SJSA1 (cell line): Measurements from ENCODE around the gene FOXA1. TPM values are rescaled to one million over a fixed set of nuclear protein-coding genes. Genes with fewer than 3 reads are reported as not detected.

Source experiments
- DNase-seq, 2 experiments: peaks; one replicate each; pipeline ENCODE4 v3.0.0-alpha.2; 2015 to 2020; ENCODE audit warnings: low spot score in 2 of 2, low read depth in 1 of 2
- H3K27ac ChIP-seq: fragments of 250-450 bp; sonication (Bioruptor Pico); 2 replicates; pipeline ENCODE4 v1.5.1; 2020; ENCODE audit warnings: mild to moderate bottlenecking, moderate library complexity
- H3K27me3 ChIP-seq: fragments of 250-450 bp; sonication (Bioruptor Pico); replicated peaks from 2 replicates; pipeline ENCODE4 v1.5.1; 2020; ENCODE audit warnings: mild to moderate bottlenecking, moderate library complexity
- H3K36me3 ChIP-seq: fragments of 250-450 bp; sonication (Bioruptor Pico); 2 replicates; pipeline ENCODE4 v1.5.1; 2020; ENCODE audit warnings: mild to moderate bottlenecking
- H3K4me1 ChIP-seq: fragments of 250-450 bp; sonication (Bioruptor Pico); replicated peaks from 2 replicates; pipeline ENCODE4 v1.6.1; 2021; ENCODE audit warnings: mild to moderate bottlenecking
- H3K4me3 ChIP-seq: fragments of 250-450 bp; sonication (Bioruptor Pico); 2 replicates; pipeline ENCODE4 v1.5.1; 2020; ENCODE audit warnings: mild to moderate bottlenecking
- H3K9me3 ChIP-seq: fragments of 250-450 bp; sonication (Bioruptor Pico); replicated peaks from 2 replicates; pipeline ENCODE4 v1.5.1; 2020; ENCODE audit warnings: mild to moderate bottlenecking
- total RNA-seq: library from RNA; depleted of rRNA; stranded (reverse); fragments of >200 nt; shearing (Covaris generic); gene quantifications from 2 replicates; pipeline ENCODE4 v1.2.3, GENCODE V29; 2014

Gene FOXA1
- total RNA-seq, 1 experiment from 2014 or later = 0.87 TPM

- Histone ChIP-seq H3K36me3 (no peaks in the 10 kb centered on the region), H3K9me3 (no peaks in the 10 kb centered on the region), H3K4me1 (peaks cover 9% of the 10 kb centered on the region), H3K27me3 (peaks cover 44% of the 10 kb centered on the region), H3K27ac (no peak overlapping the region), H3K4me3 (no peak overlapping the region)
- no peak for DNase-seq
These were observed 3.1 kb upstream of the FOXA1 start for GRCh38 chr14:37597914-37598746.

- Histone ChIP-seq H3K4me1 (peaks cover 9% of the 10 kb centered on the region), H3K9me3 (no peaks in the 10 kb centered on the region), H3K27ac (no peak overlapping the region), H3K27me3 (peaks cover 39% of the 10 kb centered on the region), H3K36me3 (no peaks in the 10 kb centered on the region), H3K4me3 (no peak overlapping the region)
- DNase-seq = no peak
These were observed 2.5 kb upstream of the FOXA1 start for GRCh38 chr14:37597538-37597913.

- Histone ChIP-seq H3K4me1 (peaks cover 9% of the 10 kb centered on the region), H3K9me3 (no peaks in the 10 kb centered on the region), H3K27ac (no peak overlapping the region), H3K4me3 (no peak overlapping the region), H3K36me3 (no peaks in the 10 kb centered on the region), H3K27me3 (peaks cover 33% of the 10 kb centered on the region)
- DNase-seq = no peak
These were observed 1.9 kb upstream of the FOXA1 start for GRCh38 chr14:37596790-37597472.

- H3K27me3 ChIP-seq = peaks cover 23% of the 10 kb centered on the region
- peak overlapping the region; percentile 52 for H3K4me3 ChIP-seq
- H3K27ac ChIP-seq = no peak overlapping the region
- H3K36me3 ChIP-seq = no peaks in the 10 kb centered on the region
- H3K9me3 ChIP-seq = no peaks in the 10 kb centered on the region
- DNase-seq = no peak
- H3K4me1 ChIP-seq = peaks cover 9% of the 10 kb centered on the region
These were observed 966 bp upstream of the FOXA1 start for GRCh38 chr14:37595809-37596621.

GRCh38 chr14:37594238-37594970 lies 645 bp downstream of the FOXA1 start:
- Histone ChIP-seq H3K9me3 (no peaks in the 10 kb centered on the region), H3K36me3 (no peaks in the 10 kb centered on the region), H3K27ac (no peak overlapping the region), H3K27me3 (peaks cover 7% of the 10 kb centered on the region; the same call in 1 of the 2 replicates), H3K4me1 (peaks cover 3% of the 10 kb centered on the region; the same call in 1 of the 2 replicates), H3K4me3 (peak overlapping the region; percentile 52)
- DNase-seq = peak; percentile 65 to 71

GRCh38 chr14:37593511-37594237 lies 1.4 kb downstream of the FOXA1 start:
- H3K4me1 ChIP-seq = peaks cover 3% of the 10 kb centered on the region; the same call in 1 of the 2 replicates
- H3K27ac ChIP-seq = no peak overlapping the region
- H3K27me3 ChIP-seq = peaks cover 7% of the 10 kb centered on the region; the same call in 1 of the 2 replicates
- peak overlapping the region; percentile 52 for H3K4me3 ChIP-seq
- no peak for DNase-seq
- H3K36me3 ChIP-seq = no peaks in the 10 kb centered on the region
- H3K9me3 ChIP-seq = no peaks in the 10 kb centered on the region

- H3K4me3 ChIP-seq = no peak overlapping the region
- H3K27me3 ChIP-seq = peaks cover 7% of the 10 kb centered on the region; the same call in 1 of the 2 replicates
- H3K9me3 ChIP-seq = no peaks in the 10 kb centered on the region
- H3K27ac ChIP-seq = no peak overlapping the region
- no peaks in the 10 kb centered on the region for H3K36me3 ChIP-seq
- H3K4me1 ChIP-seq = peaks cover 3% of the 10 kb centered on the region; the same call in 1 of the 2 replicates
- no peak for DNase-seq
These were observed 2.3 kb downstream of the FOXA1 start for GRCh38 chr14:37592482-37593408.

- DNase-seq = no peak
- Histone ChIP-seq H3K4me1 (peaks cover 3% of the 10 kb centered on the region; the same call in 1 of the 2 replicates), H3K36me3 (no peaks in the 10 kb centered on the region), H3K9me3 (no peaks in the 10 kb centered on the region), H3K4me3 (no peak overlapping the region), H3K27ac (no peak overlapping the region), H3K27me3 (peaks cover 7% of the 10 kb centered on the region; the same call in 1 of the 2 replicates)
These were observed 3.0 kb downstream of the FOXA1 start for GRCh38 chr14:37591941-37592481.

GRCh38 chr14:37591311-37591940 lies 3.6 kb downstream of the FOXA1 start:
- no peak overlapping the region for H3K4me3 ChIP-seq
- H3K27me3 ChIP-seq = peaks cover 6% of the 10 kb centered on the region; the same call in 1 of the 2 replicates
- no peaks in the 10 kb centered on the region for H3K36me3 ChIP-seq
- H3K4me1 ChIP-seq = peaks cover 3% of the 10 kb centered on the region; the same call in 1 of the 2 replicates
- no peak overlapping the region for H3K27ac ChIP-seq
- no peak for DNase-seq
- H3K9me3 ChIP-seq = no peaks in the 10 kb centered on the region

GRCh38 chr14:37590428-37591139 lies 4.5 kb downstream of the FOXA1 start:
- Histone ChIP-seq H3K4me3 (no peak overlapping the region), H3K27me3 (0 out of 2 replicates have a peak, but pooled peaks cover 2% of the 10 kb centered on the region), H3K36me3 (no peaks in the 10 kb centered on the region), H3K27ac (no peak overlapping the region), H3K4me1 (peaks cover 3% of the 10 kb centered on the region; the same call in 1 of the 2 replicates), H3K9me3 (no peaks in the 10 kb centered on the region)
- DNase-seq = no peak
